ENCODE measurements around the gene GABRR2. TPM values are rescaled to one million over a fixed set of nuclear protein-coding genes. Genes with fewer than 3 reads are reported as not detected.

The GABRR2 gene
- total RNA-seq, 1 donor from 2014 or later = 0.36 TPM

DNA sequence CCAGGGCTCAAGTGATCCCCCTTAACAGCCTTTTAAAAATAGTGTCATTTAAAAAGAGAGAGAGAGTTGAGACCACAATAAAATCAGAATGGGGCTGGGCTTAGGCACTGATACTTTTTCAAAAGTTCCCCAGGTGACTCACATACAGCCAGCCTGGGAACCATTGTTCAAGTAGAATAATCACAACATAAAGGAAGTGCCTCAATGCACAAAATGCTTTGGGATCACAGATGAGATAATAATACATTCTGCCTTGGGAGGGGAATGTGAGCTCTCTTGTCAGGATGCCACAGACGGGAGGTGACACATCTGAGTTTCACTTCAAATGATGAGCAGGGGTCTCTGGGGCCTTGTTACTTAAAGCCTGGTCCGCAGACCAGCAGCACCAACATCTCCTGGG is 63.9 kb downstream of the GABRR2 start:
- Mint-ChIP-seq H3K27me3 (ENCODE audit: unreplicated experiment) (peaks cover 2% of the 10 kb centered on the region), H3K4me3 (ENCODE audit: unreplicated experiment) (no peak overlapping the region), H3K4me1 (ENCODE audit: unreplicated experiment) (peaks cover 18% of the 10 kb centered on the region), H3K27ac (ENCODE audit: unreplicated experiment) (no peak overlapping the region), H3K36me3 (ENCODE audit: low read depth, unreplicated experiment) (no peaks in the 10 kb centered on the region), H3K9me3 (ENCODE audit: unreplicated experiment) (no peaks in the 10 kb centered on the region)
- TF ChIP-seq, protein P1, sequence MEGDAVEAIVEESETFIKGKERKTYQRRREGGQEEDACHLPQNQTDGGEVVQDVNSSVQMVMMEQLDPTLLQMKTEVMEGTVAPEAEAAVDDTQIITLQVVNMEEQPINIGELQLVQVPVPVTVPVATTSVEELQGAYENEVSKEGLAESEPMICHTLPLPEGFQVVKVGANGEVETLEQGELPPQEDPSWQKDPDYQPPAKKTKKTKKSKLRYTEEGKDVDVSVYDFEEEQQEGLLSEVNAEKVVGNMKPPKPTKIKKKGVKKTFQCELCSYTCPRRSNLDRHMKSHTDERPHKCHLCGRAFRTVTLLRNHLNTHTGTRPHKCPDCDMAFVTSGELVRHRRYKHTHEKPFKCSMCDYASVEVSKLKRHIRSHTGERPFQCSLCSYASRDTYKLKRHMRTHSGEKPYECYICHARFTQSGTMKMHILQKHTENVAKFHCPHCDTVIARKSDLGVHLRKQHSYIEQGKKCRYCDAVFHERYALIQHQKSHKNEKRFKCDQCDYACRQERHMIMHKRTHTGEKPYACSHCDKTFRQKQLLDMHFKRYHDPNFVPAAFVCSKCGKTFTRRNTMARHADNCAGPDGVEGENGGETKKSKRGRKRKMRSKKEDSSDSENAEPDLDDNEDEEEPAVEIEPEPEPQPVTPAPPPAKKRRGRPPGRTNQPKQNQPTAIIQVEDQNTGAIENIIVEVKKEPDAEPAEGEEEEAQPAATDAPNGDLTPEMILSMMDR (IDR thresholded peaks at IDR 0.05; ENCODE audit: unreplicated experiment) = no peak
- no peak for DNase-seq (ENCODE audit: low spot score)

- no peaks in the 10 kb centered on the region for H3K36me3 Mint-ChIP-seq (ENCODE audit: low read depth, unreplicated experiment)
- peaks cover 2% of the 10 kb centered on the region for H3K27me3 Mint-ChIP-seq (ENCODE audit: unreplicated experiment)
- H3K27ac Mint-ChIP-seq (ENCODE audit: unreplicated experiment) = no peak overlapping the region
Measured at GRCh38 chr6:89250239-89250638, 64.9 kb downstream of the GABRR2 start.

DNA sequence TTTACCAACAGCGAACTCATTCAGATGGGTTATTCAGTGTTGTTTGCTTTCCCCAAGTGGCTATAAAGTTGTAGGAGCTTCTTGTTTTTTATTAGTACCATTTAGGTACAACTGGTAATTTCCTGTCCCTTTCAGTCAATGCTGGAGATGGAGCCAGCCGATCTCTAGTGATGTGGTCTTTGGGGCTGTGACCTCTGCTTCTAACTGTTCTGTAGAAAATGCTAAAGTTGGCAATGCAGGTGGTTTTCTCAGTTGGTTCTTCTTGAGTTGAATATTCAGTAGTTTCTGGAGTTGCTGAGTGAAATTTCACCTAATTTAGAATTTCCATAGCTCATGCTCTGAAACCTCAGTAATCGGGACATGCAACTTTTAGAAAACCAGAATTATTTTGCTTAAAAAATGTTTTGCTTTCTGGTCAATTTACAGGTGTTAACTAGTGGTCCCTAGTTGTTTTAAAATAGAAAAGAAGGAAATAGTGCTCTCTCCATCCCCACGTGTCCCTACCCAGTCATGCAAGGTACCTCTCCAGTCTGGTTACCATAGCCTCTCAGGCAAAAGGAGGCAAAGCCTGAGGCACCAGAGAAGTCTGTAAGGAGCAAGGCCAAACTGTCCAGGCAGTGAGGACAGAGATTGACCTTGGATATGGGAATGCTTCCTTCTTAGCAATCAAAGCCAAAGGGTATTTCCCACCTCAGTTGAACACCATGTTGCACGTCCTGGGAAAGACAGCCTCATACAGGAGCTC is 70.7 kb downstream of the GABRR2 start:
- H3K4me1 Mint-ChIP-seq (ENCODE audit: unreplicated experiment) = peaks cover 17% of the 10 kb centered on the region
- no peaks in the 10 kb centered on the region for H3K9me3 Mint-ChIP-seq (ENCODE audit: unreplicated experiment)
- no peaks in the 10 kb centered on the region for H3K36me3 Mint-ChIP-seq (ENCODE audit: low read depth, unreplicated experiment)
- no peak overlapping the region for H3K4me3 Mint-ChIP-seq (ENCODE audit: unreplicated experiment)
- H3K27me3 Mint-ChIP-seq (ENCODE audit: unreplicated experiment) = no peaks in the 10 kb centered on the region
- no peak for DNase-seq (ENCODE audit: low spot score)
- no peak overlapping the region for H3K27ac Mint-ChIP-seq (ENCODE audit: unreplicated experiment)
- TF ChIP-seq, protein P1 (IDR thresholded peaks at IDR 0.05; ENCODE audit: unreplicated experiment) = no peak

More at GRCh38 chr6:89250239-89250638, 64.9 kb downstream of the GABRR2 start:
- no peak overlapping the region for H3K4me3 Mint-ChIP-seq (ENCODE audit: unreplicated experiment)
- DNase-seq (ENCODE audit: low spot score) = no peak
- TF ChIP-seq, protein P1 (IDR thresholded peaks at IDR 0.05; ENCODE audit: unreplicated experiment) = no peak
- H3K9me3 Mint-ChIP-seq (ENCODE audit: unreplicated experiment) = no peaks in the 10 kb centered on the region
- peaks cover 18% of the 10 kb centered on the region for H3K4me1 Mint-ChIP-seq (ENCODE audit: unreplicated experiment)

GRCh38 chr6:89243331-89243629 is 71.8 kb downstream of the GABRR2 start:
- Mint-ChIP-seq H3K27ac (ENCODE audit: unreplicated experiment) (no peak overlapping the region), H3K4me1 (ENCODE audit: unreplicated experiment) (peaks cover 23% of the 10 kb centered on the region), H3K36me3 (ENCODE audit: low read depth, unreplicated experiment) (no peaks in the 10 kb centered on the region), H3K27me3 (ENCODE audit: unreplicated experiment) (peaks cover 2% of the 10 kb centered on the region), H3K9me3 (ENCODE audit: unreplicated experiment) (no peaks in the 10 kb centered on the region), H3K4me3 (ENCODE audit: unreplicated experiment) (no peak overlapping the region)
- TF ChIP-seq, protein P1 (IDR thresholded peaks at IDR 0.05; ENCODE audit: unreplicated experiment) = no peak
- DNase-seq (ENCODE audit: low spot score) = no peak

- no peak overlapping the region for H3K27ac Mint-ChIP-seq (ENCODE audit: unreplicated experiment)
- H3K4me1 Mint-ChIP-seq (ENCODE audit: unreplicated experiment) = peaks cover 23% of the 10 kb centered on the region
- peaks cover 2% of the 10 kb centered on the region for H3K27me3 Mint-ChIP-seq (ENCODE audit: unreplicated experiment)
- no peak overlapping the region for H3K4me3 Mint-ChIP-seq (ENCODE audit: unreplicated experiment)
- H3K9me3 Mint-ChIP-seq (ENCODE audit: unreplicated experiment) = no peaks in the 10 kb centered on the region
- no peaks in the 10 kb centered on the region for H3K36me3 Mint-ChIP-seq (ENCODE audit: low read depth, unreplicated experiment)
- TF ChIP-seq, protein P1 (IDR thresholded peaks at IDR 0.05; ENCODE audit: unreplicated experiment) = no peak
- no peak for DNase-seq (ENCODE audit: low spot score)
Measured at GRCh38 chr6:89242574-89243330, 72.3 kb downstream of the GABRR2 start.

Measured in endothelial cell (in vitro differentiated cells).